GM12865 (cell line): Measurements from ENCODE around the gene CDC42BPG.

ENCODE experiments used
- DNase-seq: peaks from one replicate; pipeline ENCODE4 v3.0.0; 2010; ENCODE audit warnings: low read depth
- H3K4me3 ChIP-seq: 2 replicates; pipeline ENCODE4 v1.5.1; 2011; ENCODE audit warnings: mild to moderate bottlenecking, low read depth, low read length, control low read depth
- CTCF ChIP-seq: IDR thresholded peaks from 2 replicates; pipeline ENCODE4 v1.5.1; 2011; ENCODE audit warnings: low read length, control low read depth, low read depth, inconsistent platforms; ENCODE audit not compliant: insufficient read depth; ENCODE audit errors: missing control alignments

Gene CDC42BPG

GRCh38 chr11:64790205-64791095, 54.0 kb downstream of the CDC42BPG start:
- no peak for TF ChIP-seq CTCF
- DNase-seq, result no peak
- no peak overlapping the region for H3K4me3 ChIP-seq

- DNase-seq, result no peak
- H3K4me3 ChIP-seq, result no peak overlapping the region
- TF ChIP-seq CTCF, result no peak
These were observed 54.9 kb downstream of the CDC42BPG start for GRCh38 chr11:64789331-64790204.

- DNase-seq, result no peak
- no peak for TF ChIP-seq CTCF
These were observed 55.9 kb downstream of the CDC42BPG start for GRCh38 chr11:64788321-64789215.

GRCh38 chr11:64787526-64788320, 56.7 kb downstream of the CDC42BPG start:
- DNase-seq, result peak; percentile 76
- TF ChIP-seq CTCF, result peak; percentile 77
- no peak overlapping the region for H3K4me3 ChIP-seq

More at GRCh38 chr11:64788321-64789215, 55.9 kb downstream of the CDC42BPG start:
- H3K4me3 ChIP-seq, result no peak overlapping the region

- DNase-seq, result no peak
- no peak overlapping the region for H3K4me3 ChIP-seq
- TF ChIP-seq CTCF, result no peak
These were observed 58.1 kb downstream of the CDC42BPG start for GRCh38 chr11:64786308-64786707.
